ENCODE results near the gene GABARAP.
"Not testable (repeated sequence)": the region's sequence is repeated elsewhere in the genome, so short reads cannot be mapped to it uniquely, and the experiment has no call there.

Gene GABARAP

GRCh38 chr17:7261379-7262191 lies 19.3 kb upstream of the GABARAP start:
- DNase-seq (ENCODE audit: low read depth in 4 of 4, low spot score in 1 of 4): no peak

- DNase-seq (ENCODE audit: low read depth in 4 of 4, low spot score in 1 of 4): no peak
Measured at GRCh38 chr17:7260651-7261378, 18.6 kb upstream of the GABARAP start.

- no peak for DNase-seq (ENCODE audit: low read depth in 4 of 4, low spot score in 1 of 4)
Measured at GRCh38 chr17:7260151-7260550, 17.9 kb upstream of the GABARAP start.

- no peak for DNase-seq (ENCODE audit: low read depth in 4 of 4, low spot score in 1 of 4)
Measured at GRCh38 chr17:7259555-7259889, 17.3 kb upstream of the GABARAP start.

GRCh38 chr17:7258731-7259554 lies 16.7 kb upstream of the GABARAP start:
- DNase-seq (ENCODE audit: low read depth in 4 of 4, low spot score in 1 of 4): no peak

GRCh38 chr17:7256766-7257456 lies 14.7 kb upstream of the GABARAP start:
- DNase-seq (ENCODE audit: low read depth in 4 of 4, low spot score in 1 of 4): no peak

GRCh38 chr17:7254511-7254910 lies 12.3 kb upstream of the GABARAP start:
- DNase-seq (ENCODE audit: low read depth in 4 of 4, low spot score in 1 of 4): no peak

- no peak for DNase-seq (ENCODE audit: low read depth in 4 of 4, low spot score in 1 of 4)
Measured at GRCh38 chr17:7253082-7253481, 10.8 kb upstream of the GABARAP start.

- peak; percentile 71 to 85 (median 79) for DNase-seq (ENCODE audit: low read depth in 4 of 4, low spot score in 1 of 4)
Measured at GRCh38 chr17:7252176-7253043, 10.2 kb upstream of the GABARAP start, which contains the start of gene ELP5. ELP5 (plus strand) TSS chr17:7252215; CDS start chr17:7252551, 336 bp downstream.

GRCh38 chr17:7251661-7252175 lies 9.5 kb upstream of the GABARAP start, which contains the start of gene CTDNEP1:
CTDNEP1 (minus strand) TSS chr17:7251734; CDS start chr17:7251296, 438 bp downstream.
- DNase-seq (ENCODE audit: low read depth in 4 of 4, low spot score in 1 of 4): peak; percentile 96 to 99 (median 99)

GRCh38 chr17:7250695-7251627 lies 8.7 kb upstream of the GABARAP start:
- DNase-seq (ENCODE audit: low read depth in 4 of 4, low spot score in 1 of 4): no peak

GRCh38 chr17:7249830-7250229 lies 7.6 kb upstream of the GABARAP start:
- DNase-seq (ENCODE audit: low read depth in 4 of 4, low spot score in 1 of 4): no peak

- DNase-seq (ENCODE audit: low read depth in 4 of 4, low spot score in 1 of 4): no peak
Measured at GRCh38 chr17:7249214-7249613, 7.0 kb upstream of the GABARAP start.

- no peak for DNase-seq (ENCODE audit: low read depth in 4 of 4, low spot score in 1 of 4)
Measured at GRCh38 chr17:7248796-7249195, 6.5 kb upstream of the GABARAP start.

- no peak for DNase-seq (ENCODE audit: low read depth in 4 of 4, low spot score in 1 of 4)
Measured at GRCh38 chr17:7246779-7247178, 4.5 kb upstream of the GABARAP start.

- not testable (repeated sequence) for DNase-seq (ENCODE audit: low read depth in 4 of 4, low spot score in 1 of 4)
Measured at GRCh38 chr17:7243838-7244237, 1.6 kb upstream of the GABARAP start.

GRCh38 chr17:7243453-7243729 lies 1.1 kb upstream of the GABARAP start:
- no peak for DNase-seq (ENCODE audit: low read depth in 4 of 4, low spot score in 1 of 4)

GRCh38 chr17:7242717-7243452 lies 636 bp upstream of the GABARAP start:
- DNase-seq (ENCODE audit: low read depth in 4 of 4, low spot score in 1 of 4): peak; percentile 76 to 88 (median 82)

Measured in stimulated activated CD4-positive, alpha-beta T cell treated with anti-CD3 and anti-CD28 coated beads, Interleukin-1b, Interleukin-23, amount 100 ng/mL, for 24 hours (primary cell).